ENCODE measurements around the gene KCNIP1.

DNA sequence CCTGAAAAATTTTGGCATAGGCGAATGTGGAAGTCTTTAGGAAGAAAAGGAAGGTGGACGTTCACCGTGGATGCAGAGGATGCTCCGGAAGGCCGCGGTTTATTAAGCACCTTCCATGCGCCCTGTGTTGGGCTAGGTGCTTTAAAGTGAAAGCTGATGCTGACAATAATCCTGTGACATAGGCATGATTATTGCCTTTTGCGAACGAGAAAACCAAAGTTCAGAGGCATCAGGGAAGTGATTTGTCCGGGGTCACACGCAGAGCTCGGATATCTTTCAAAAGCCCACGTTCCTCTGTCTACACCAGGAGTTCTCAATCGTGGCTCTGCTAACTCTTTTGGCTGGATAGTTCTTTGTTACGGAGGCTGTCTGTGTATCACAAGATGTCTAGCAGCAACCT, 267.7 kb downstream of the KCNIP1 start:
- TF ChIP-seq EP300 (conservative IDR thresholded peaks at IDR 0.05; ENCODE audit: poor library complexity, severe bottlenecking) (no peak), POLR2AphosphoS5 (IDR thresholded peaks at IDR 0.05) (no peak), EZH2 (IDR thresholded peaks at IDR 0.05; ENCODE audit: borderline replicate concordance, insufficient read depth, low read length, poor library complexity, severe bottlenecking) (no peak), REST (IDR thresholded peaks at IDR 0.05; ENCODE audit: borderline replicate concordance) (no peak), SMC3 (conservative IDR thresholded peaks at IDR 0.05; ENCODE audit: poor library complexity) (no peak)
- TF ChIP-seq, protein P1, sequence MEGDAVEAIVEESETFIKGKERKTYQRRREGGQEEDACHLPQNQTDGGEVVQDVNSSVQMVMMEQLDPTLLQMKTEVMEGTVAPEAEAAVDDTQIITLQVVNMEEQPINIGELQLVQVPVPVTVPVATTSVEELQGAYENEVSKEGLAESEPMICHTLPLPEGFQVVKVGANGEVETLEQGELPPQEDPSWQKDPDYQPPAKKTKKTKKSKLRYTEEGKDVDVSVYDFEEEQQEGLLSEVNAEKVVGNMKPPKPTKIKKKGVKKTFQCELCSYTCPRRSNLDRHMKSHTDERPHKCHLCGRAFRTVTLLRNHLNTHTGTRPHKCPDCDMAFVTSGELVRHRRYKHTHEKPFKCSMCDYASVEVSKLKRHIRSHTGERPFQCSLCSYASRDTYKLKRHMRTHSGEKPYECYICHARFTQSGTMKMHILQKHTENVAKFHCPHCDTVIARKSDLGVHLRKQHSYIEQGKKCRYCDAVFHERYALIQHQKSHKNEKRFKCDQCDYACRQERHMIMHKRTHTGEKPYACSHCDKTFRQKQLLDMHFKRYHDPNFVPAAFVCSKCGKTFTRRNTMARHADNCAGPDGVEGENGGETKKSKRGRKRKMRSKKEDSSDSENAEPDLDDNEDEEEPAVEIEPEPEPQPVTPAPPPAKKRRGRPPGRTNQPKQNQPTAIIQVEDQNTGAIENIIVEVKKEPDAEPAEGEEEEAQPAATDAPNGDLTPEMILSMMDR (IDR thresholded peaks at IDR 0.05; ENCODE audit: poor library complexity, severe bottlenecking) = no peak
